Renal cortical epithelial cell (primary cell): ENCODE measurements around the gene MAIP1. TPM values are rescaled to one million over a fixed set of nuclear protein-coding genes. Genes with fewer than 3 reads are reported as not detected.

Experiments used
- DNase-seq: peaks from one replicate; pipeline ENCODE4 v3.0.0-alpha.2; 2011; ENCODE audit warnings: low read depth
- total RNA-seq: library from RNA; depleted of rRNA; stranded (reverse); fragments of >200 nt; gene quantifications from 2 replicates; pipeline ENCODE4 v1.2.3, GENCODE V29; 2014

MAIP1 gene
- total RNA-seq, 1 donor from 2014 or later, result 26.2 TPM

GRCh38 chr2:199946836-199947235 is 8.5 kb upstream of the MAIP1 start:
- no peak for DNase-seq

GRCh38 chr2:199950396-199950795 is 5.0 kb upstream of the MAIP1 start:
- no peak for DNase-seq

GRCh38 chr2:199951023-199951422 is 4.4 kb upstream of the MAIP1 start:
- DNase-seq, result no peak

GRCh38 chr2:199955007-199955338 is 409 bp upstream of the MAIP1 start:
- DNase-seq, result peak; percentile 52

GRCh38 chr2:199956062-199956380 is 639 bp downstream of the MAIP1 start:
- no peak for DNase-seq

GRCh38 chr2:199958014-199958413 is 2.6 kb downstream of the MAIP1 start:
- no peak for DNase-seq

- no peak for DNase-seq
Observed at GRCh38 chr2:199962203-199962602, 6.8 kb downstream of the MAIP1 start.

- DNase-seq, result no peak
Observed at GRCh38 chr2:199966405-199966804, 11.0 kb downstream of the MAIP1 start.

- DNase-seq, result no peak
Observed at GRCh38 chr2:199966976-199967375, 11.6 kb downstream of the MAIP1 start.

GRCh38 chr2:199968126-199968525 is 12.7 kb downstream of the MAIP1 start:
- no peak for DNase-seq

- DNase-seq, result no peak
Observed at GRCh38 chr2:199972088-199972626, 16.8 kb downstream of the MAIP1 start.

- DNase-seq, result peak; percentile 63
Observed at GRCh38 chr2:199973703-199974102, 18.3 kb downstream of the MAIP1 start.

- DNase-seq, result peak; percentile 59
Observed at GRCh38 chr2:199975273-199975895, 20.0 kb downstream of the MAIP1 start.

GRCh38 chr2:199977984-199978415 is 22.6 kb downstream of the MAIP1 start:
- DNase-seq, result peak; percentile 97

- DNase-seq, result no peak
Observed at GRCh38 chr2:199979398-199979797, 24.0 kb downstream of the MAIP1 start.

- peak; percentile 89 for DNase-seq
Observed at GRCh38 chr2:199979832-199980628, 24.6 kb downstream of the MAIP1 start.

GRCh38 chr2:199982126-199982843 is 26.9 kb downstream of the MAIP1 start:
- DNase-seq, result peak; percentile 26

GRCh38 chr2:199983534-199983933 is 28.2 kb downstream of the MAIP1 start:
- DNase-seq, result no peak

GRCh38 chr2:199984159-199984558 is 28.8 kb downstream of the MAIP1 start:
- no peak for DNase-seq

- no peak for DNase-seq
Observed at GRCh38 chr2:199984755-199985154, 29.4 kb downstream of the MAIP1 start.

- peak; percentile 77 for DNase-seq
Observed at GRCh38 chr2:199985625-199986207, 30.3 kb downstream of the MAIP1 start.

GRCh38 chr2:199987586-199987985 is 32.2 kb downstream of the MAIP1 start:
- no peak for DNase-seq
